Measurements from ENCODE around the gene TASP1.

DNA sequence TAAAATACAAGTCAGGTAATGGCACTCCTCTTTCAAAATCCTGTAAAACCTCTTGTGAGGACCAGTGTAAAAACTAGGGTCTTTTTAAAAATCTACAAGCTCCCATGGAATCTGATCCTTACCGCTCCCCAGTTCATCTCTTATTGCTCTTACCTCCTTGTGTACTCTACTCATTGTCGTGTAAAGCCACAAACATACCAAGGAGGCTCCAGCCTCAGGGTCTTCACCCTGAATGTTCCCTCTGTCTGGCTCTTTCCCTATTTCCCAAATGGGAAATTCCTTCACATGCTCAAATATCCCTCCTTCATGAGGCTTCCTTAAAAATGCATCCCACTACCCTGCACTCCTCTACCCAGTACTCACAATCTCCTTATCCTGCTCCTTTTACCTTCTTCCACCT lies 67.1 kb downstream of the TASP1 start:
- TF ChIP-seq, protein P1, sequence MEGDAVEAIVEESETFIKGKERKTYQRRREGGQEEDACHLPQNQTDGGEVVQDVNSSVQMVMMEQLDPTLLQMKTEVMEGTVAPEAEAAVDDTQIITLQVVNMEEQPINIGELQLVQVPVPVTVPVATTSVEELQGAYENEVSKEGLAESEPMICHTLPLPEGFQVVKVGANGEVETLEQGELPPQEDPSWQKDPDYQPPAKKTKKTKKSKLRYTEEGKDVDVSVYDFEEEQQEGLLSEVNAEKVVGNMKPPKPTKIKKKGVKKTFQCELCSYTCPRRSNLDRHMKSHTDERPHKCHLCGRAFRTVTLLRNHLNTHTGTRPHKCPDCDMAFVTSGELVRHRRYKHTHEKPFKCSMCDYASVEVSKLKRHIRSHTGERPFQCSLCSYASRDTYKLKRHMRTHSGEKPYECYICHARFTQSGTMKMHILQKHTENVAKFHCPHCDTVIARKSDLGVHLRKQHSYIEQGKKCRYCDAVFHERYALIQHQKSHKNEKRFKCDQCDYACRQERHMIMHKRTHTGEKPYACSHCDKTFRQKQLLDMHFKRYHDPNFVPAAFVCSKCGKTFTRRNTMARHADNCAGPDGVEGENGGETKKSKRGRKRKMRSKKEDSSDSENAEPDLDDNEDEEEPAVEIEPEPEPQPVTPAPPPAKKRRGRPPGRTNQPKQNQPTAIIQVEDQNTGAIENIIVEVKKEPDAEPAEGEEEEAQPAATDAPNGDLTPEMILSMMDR (IDR thresholded peaks at IDR 0.05) = no peak
- no peak for TF ChIP-seq POLR2A (IDR thresholded peaks at IDR 0.05)
- no peak for TF ChIP-seq EP300 (IDR thresholded peaks at IDR 0.05)

Data from tibial nerve (tissue), 4 donors.